ENCODE results near the gene PRDM8.
"Not testable (repeated sequence)": the region's sequence is repeated elsewhere in the genome, so short reads cannot be mapped to it uniquely, and the experiment has no call there.

The PRDM8 gene

DNA sequence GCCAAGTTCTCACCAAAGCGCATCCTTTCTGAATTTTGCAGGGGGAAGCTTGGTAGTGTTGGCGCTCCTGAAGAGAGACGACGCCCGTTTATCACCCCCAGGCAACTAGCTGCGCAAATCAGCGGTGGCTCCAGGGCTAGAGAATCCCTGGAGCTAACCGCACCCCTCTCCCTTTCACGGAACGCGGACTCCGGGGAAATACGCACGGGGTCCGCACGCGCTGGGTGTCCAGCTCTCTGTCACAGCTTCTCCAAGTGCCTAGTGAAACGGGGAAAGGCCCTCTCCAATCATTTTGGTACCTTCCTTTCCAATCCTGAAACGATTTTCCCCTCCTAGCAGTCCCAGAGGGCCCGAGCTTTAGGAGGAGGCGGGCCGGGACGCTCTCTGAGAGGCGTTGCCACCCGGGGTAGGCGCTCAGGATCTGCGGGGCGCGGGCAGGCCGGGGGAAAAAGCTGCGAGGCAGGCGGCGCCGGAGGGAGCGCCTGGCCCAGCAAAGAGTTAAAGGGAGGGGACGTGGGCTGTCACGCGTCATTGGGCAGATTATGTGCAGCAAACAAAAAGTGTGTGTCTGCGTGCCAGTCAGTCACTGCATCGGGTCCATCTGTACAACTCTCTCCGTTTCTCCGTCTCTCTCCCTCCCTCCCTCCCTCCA lies at the start of gene PRDM8:
Gene PRDM8 (plus strand): TSS at position 582 of the 652 bp plus-strand sequence. CDS start 2,578 bp downstream, outside the sequence.
- no peak for DNase-seq

- no peak for DNase-seq
Measured at GRCh38 chr4:80150387-80151180, 46.7 kb upstream of the PRDM8 start.

- no peak for DNase-seq
Measured at GRCh38 chr4:80151981-80152380, 45.3 kb upstream of the PRDM8 start.

- no peak for DNase-seq
Measured at GRCh38 chr4:80153874-80154544, 43.3 kb upstream of the PRDM8 start.

DNA sequence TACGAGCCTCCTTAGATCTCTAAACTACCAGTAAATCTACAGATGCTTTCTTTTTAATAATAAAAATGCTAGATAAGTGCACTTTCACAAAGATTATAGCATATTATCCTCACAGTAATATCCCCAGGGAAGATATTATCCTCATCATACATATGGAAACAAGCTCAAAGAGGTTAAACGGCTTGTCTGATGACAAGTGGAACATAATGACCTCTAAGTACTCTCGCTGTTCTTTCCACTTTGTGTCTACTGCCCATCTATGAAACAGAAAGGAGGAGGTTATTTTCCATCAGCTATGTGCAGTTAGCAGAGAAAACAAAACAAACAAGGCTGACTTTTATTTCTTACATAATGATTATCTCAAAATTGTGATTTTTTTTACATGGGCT lies 42.8 kb upstream of the PRDM8 start:
- DNase-seq, result no peak

DNA sequence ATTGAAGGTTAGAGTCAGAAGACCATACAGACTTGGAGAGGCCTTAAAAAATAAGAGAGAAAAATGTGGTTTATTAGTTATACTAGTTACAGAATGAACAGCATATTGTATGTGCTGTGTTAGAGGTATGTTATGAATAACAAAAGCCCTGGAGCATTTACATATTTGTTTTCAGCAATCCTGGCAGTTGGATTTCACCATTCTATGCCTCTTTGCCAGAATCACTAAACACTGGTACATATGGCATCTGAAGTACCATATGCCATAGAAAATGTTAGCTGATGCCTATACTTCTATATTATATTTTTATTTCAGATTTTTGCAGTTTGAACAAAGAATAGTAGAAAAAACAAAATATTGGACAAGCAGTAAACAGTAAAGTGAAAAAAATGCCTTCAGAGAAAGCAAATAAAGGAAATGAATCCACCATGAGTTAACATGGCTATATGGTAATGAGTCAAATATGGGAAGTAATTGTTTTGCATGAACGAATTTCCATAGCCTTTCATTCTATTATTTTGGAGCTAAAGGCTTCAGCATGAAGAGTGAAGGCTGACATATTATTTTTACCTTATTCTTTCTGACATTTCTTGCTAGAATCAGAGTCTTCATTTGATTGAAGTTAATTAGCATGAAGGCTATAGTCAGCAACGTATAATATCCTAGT lies 41.9 kb upstream of the PRDM8 start:
- DNase-seq, result peak; percentile 36

- DNase-seq, result no peak
Measured at GRCh38 chr4:80156410-80156809, 40.9 kb upstream of the PRDM8 start.

DNA sequence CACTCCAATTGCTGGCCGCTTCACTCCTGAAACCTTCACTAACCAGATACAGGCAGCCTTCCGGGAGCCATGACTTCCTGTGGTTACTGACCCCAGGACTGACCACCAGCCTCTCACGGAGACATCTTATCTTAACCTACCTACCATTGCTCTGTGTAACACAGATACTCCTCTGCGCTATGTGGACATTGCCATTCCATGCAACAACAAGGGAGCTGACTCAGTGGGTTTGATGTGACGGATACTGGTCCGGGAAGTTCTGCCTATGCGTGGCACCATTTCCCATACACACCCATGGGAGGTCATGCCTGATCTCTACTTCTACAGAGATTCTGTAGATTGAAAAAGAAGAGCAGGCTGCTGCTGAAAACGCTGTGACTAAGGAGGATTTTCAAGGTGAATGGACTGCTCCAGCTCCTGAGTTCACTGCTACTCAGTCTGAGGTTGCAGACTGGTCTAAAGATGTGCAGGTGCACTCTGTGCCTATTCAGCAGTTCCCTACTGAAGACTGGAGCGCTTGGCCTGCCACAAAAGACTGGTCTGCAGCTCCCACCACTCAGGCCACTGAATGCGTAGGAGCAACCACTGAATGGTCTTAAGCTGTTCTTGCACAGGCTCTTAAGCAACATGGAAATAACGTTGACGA lies 35.8 kb upstream of the PRDM8 start:
- DNase-seq, result no peak

DNA sequence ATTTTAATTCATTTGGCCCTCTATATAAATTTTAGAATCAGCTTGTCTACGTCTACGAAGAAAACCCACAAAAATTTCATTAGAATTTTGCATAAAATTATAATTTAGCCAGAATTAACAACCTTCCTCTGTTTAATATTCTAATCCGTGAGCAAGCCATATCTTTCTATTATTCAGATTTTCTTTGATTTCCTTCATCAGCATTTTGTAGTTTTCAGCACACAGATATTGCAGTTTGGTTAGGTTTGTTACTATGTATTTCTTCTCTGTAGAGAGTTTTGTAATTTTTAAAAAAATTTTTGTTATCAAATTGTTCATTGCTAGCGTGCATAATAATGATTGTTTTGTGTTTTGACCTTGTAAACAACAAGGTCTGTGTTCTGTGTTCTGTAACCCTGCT lies 34.9 kb upstream of the PRDM8 start:
- no peak for DNase-seq

- DNase-seq, result no peak
Measured at GRCh38 chr4:80165855-80166254, 31.4 kb upstream of the PRDM8 start.

DNA sequence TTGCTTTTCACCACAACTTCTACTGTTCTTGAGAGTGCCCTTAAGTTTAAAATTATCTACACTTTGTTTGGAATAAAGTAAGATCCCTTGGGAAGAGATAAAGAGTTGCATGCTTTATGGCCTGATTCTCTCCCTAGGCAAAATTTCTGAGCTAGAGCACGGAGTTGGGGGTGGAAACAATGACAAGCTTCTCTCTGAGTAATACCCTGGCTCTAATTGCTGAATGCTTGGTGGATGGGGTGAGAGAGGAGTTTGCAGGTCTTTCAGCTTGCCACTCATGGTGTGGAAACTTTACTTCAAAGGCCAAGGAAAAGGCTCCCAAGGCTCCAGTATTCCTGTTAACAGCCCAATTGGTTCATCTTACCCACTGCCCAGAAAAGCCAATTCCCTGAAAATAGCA lies 26.1 kb upstream of the PRDM8 start:
- DNase-seq, result no peak

GRCh38 chr4:80171656-80172055 lies 25.6 kb upstream of the PRDM8 start:
- no peak for DNase-seq

DNA sequence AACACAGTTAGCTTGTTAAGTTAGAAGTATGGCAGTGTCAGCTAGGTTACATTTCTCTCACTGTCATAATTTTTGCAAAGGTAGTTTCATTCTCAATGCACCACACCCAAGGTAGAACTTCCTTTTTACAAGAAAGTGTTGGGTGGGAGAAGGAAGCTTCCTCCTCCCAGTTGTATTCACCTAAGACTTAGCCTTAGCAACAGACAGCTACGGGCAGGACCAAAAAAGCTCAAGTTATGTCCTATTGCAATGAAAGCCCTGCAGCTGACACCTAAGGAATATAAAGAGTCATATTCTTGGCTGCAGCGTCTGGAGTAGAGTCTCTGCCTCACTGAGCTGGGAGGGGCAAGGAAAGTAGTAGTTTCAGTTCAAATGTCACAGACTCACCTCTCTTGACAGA lies 25.1 kb upstream of the PRDM8 start:
- DNase-seq, result no peak

- DNase-seq, result peak; percentile 72
Measured at GRCh38 chr4:80173401-80173800, 23.9 kb upstream of the PRDM8 start.

DNA sequence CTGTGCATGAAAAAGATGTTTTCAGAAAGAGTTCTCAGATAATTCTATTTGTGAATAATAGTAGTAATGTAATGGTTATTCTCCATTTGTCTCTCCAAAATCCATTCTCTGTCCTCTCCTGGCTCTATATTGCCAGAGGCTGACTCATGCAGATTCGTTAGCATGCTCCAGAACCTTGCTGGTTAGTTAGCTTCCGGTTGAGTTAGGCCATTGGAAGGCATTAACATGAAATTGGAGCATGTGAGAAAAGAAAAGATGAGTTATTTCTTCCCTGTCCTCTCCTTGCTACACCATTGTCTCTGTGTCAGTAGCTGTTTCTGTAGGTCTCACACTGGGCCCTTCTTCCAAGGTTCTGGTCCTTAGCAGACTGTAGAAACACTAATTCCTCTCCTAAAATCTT lies 23.5 kb upstream of the PRDM8 start:
- no peak for DNase-seq

DNA sequence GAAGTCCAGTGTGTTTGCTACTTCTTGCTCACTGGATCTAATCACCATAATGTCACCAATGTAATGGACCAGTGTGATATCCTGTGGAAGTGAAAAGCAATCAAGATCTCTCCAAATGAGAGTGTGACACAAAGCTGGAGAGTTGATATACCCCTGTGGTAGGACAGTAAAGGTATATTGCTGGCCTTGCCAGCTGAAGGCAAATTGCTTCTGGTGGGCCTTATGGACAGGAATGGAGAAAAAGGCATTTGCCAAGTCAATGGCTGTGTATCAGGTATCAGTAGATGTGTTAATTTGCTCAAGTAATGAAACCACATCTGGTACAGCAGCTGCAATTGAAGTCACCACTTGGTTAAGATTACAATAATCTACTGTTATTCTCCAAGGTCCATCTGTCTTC lies 19.5 kb upstream of the PRDM8 start:
- DNase-seq, result not testable (repeated sequence)

GRCh38 chr4:80178964-80179363 lies 18.3 kb upstream of the PRDM8 start:
- DNase-seq, result no peak

DNA sequence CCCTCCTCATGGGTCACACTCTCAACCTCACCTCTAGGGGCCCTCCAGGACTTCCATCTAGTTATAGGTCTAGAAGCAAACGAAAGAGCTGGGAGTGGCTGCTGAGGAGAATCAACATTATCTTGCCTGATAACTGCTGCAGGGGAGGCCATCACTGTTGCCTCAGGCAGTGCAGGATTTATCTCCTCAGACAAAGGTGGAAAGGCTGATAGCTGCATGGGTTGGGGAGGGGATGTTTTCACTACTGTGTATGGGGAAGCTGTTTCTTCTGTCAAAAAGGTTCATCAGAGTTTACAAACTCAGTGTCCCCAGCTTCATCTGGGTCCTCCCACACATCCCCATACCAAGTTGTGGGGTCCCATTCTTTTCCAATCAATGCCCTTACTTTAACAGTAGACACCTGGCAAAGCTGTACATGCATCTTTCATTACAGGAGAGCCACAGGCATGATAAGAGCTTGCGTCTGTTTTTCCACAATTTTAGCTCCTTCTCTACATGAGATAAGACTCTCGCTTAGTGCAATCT lies 17.6 kb upstream of the PRDM8 start:
- no peak for DNase-seq

- DNase-seq, result peak; percentile 74
Measured at GRCh38 chr4:80180743-80181142, 16.6 kb upstream of the PRDM8 start.

GRCh38 chr4:80182237-80182866 lies 15.0 kb upstream of the PRDM8 start:
- no peak for DNase-seq

DNA sequence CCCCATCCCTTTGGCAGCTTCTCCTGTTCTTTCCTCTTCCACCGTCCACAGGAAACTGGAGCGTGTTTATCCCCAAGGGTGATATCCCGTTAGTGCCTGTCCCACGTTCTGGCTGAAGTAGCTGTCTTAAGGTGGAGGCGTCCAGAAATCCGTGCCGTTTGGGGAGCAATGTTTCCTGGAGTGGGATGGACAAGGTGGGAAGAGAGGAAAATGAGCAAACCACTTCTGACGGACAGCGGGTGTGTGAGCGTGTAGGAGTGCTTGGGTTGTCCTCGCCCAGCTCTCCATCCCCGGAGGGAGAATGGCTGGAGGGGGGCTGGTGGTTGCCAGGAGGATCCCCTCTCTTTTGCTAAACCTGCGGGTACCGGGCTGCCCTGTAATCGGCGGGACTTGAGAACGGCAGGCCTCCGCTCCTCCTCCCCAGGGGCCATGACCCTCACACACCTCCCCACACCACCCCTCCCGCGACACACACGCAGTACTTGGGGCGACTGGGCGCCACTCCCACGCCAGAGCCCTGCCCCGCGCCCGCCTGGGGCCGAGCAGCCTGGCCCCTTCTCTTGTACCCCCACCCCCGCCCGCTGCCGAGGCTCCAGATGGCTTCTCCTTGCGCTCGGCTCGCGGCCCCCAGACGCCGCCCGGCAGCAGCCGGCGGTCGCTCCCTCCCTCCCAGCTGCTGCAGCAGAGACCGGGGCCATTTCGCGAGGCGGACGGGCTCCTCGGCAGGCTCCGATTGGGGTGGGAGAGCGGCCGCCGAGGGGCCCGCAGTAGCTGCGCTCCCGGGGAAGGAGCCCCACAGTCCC lies 13.9 kb upstream of the PRDM8 start:
- no peak for DNase-seq

Data from suppressor macrophage treated with lipopolysaccharide for 4 hours (primary cell).